ENCODE measurements around the gene MDFI.

The MDFI gene

DNA sequence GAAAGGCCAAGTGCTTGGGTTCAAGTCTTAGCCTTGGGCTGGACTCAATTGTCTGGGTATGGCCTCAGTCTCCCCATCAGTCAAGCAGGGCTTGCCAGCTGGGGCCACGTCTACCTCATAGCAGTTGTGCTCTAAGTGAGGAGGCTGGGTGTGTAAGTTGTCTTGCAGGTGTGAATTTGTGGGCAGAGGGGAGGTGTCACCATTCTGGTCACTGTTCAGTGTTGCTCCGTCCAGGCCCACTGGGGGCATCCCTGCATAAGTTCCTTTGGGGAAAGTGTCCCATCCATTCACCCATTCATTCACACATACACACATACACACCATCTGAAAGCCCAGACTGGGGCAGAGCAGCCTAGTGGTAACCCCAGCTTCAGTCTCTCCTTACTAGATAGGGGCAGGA, 60.8 kb downstream of the MDFI start:
- no peak for DNase-seq (ENCODE audit: low read depth)
- TF ChIP-seq, protein P1, sequence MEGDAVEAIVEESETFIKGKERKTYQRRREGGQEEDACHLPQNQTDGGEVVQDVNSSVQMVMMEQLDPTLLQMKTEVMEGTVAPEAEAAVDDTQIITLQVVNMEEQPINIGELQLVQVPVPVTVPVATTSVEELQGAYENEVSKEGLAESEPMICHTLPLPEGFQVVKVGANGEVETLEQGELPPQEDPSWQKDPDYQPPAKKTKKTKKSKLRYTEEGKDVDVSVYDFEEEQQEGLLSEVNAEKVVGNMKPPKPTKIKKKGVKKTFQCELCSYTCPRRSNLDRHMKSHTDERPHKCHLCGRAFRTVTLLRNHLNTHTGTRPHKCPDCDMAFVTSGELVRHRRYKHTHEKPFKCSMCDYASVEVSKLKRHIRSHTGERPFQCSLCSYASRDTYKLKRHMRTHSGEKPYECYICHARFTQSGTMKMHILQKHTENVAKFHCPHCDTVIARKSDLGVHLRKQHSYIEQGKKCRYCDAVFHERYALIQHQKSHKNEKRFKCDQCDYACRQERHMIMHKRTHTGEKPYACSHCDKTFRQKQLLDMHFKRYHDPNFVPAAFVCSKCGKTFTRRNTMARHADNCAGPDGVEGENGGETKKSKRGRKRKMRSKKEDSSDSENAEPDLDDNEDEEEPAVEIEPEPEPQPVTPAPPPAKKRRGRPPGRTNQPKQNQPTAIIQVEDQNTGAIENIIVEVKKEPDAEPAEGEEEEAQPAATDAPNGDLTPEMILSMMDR (conservative IDR thresholded peaks at IDR 0.05; ENCODE audit: low read length): no peak
- no peak overlapping the region for H3K4me3 ChIP-seq (ENCODE audit: low read length)

DNA sequence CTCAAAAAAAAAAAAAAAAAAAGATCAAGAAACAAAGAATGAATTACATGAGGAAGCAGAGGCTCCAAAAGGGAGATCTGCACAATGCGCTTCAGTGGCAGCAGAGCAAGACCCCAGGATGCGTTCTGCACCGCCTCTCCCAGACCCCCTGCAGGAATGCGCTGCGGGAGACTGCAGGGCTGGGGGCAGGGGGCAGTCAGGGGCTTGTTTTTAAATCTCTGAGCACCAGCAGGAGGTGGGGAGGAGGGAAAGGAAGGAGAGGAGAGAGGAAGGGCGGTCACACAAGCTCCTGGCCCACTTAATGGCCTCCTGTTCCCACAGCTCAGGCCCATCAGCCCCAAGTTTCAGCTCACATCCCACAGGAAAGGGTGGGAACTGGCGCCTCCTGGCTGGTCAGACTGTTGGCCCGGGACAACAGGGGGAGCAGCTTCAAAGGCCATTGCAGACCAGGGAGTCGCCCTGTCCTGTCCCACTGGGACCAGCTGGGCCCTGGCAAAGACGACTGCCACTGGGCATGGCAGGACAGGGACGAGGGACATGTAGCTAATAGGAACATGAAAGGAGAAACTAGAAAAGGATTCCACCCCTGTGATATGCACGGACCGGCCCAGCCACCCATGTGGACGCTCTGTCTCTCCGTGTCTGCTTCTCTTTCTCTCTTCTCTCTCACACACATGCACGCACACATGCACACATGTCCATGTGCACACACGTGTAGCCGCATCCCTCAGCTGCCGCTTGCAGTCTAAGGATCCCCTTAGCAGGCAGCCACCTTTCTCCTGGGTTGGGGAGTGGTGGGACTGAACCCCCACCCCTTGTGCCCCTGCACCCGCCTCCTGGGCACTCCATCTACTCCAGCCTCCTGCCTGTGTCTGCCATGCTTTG, 62.4 kb downstream of the MDFI start:
- TF ChIP-seq, protein P1 (conservative IDR thresholded peaks at IDR 0.05; ENCODE audit: low read length): no peak
- no peak for DNase-seq (ENCODE audit: low read depth)
- H3K4me3 ChIP-seq (ENCODE audit: low read length): no peak overlapping the region

DNA sequence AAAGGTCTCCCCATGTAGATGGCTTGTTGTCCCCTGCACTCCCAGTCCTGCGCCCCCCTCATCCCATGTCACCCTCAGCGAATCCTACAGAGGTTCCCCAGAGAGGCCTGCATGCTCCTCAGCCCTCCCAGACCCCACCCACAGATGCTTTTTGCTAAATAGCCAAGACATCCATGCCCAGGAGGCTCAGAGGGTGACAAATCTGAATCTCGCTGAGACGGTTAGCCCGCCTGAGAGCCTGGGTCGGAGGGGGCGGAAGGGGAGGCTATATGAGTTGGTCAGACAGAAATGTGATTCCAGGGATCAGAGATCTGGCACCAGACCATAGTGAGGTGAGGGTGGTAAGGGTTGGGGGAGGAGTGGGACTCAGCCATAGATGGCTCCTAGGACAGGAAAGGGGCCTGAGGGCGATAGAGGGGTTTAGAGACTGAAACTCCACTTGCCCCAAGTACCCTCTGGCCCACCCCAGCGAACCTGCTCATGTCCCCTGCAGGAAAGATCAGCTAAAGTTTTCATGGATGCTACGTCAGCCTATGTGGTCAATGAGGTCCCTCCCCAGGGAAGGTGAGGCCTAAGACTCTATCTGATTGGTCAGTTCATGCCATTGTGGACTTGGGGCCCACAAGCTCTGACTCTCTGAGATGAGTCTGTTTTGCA, 63.9 kb downstream of the MDFI start:
- no peak for DNase-seq (ENCODE audit: low read depth)
- TF ChIP-seq, protein P1 (conservative IDR thresholded peaks at IDR 0.05; ENCODE audit: low read length): no peak
- H3K4me3 ChIP-seq (ENCODE audit: low read length): no peak overlapping the region

DNA sequence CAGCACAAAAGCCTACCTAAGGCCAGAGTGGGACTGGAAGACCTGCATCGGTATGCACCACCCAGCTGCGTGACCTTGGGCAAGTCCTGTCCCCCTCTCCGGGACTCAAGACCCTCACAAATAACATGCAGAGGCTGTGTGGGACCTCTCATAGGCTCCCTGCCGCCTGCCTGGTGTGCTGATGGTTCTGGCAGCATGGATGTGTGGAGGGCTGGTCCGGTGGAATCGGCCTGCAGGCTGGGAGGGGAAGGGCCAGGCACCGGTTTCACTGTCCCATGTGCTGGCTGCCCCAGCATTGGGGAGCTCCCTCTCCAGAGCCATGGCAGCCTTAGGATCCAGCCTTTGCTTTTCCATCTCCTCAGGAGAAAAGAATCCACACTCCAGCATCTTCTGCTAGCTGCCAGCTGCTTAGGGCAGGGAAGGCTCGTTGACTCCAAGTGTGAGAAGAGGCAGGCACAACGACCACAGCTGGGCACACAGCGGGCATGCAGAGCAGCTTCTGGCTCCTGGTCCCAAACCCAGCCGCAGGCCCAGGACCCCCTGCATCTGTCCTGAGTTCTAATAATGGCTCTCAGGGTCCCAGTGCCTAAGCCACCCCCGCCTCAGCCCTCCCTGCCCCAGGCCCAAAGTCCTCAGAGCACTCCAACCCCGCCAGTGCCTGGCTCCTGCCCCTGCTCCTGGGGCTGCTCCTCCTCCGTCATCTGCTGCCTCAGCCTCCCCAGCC, 64.7 kb downstream of the MDFI start:
- DNase-seq (ENCODE audit: low read depth): no peak

More for the DNA sequence above, 64.7 kb downstream of the MDFI start:
- no peak overlapping the region for H3K4me3 ChIP-seq (ENCODE audit: low read length)
- TF ChIP-seq, protein P1 (conservative IDR thresholded peaks at IDR 0.05; ENCODE audit: low read length): no peak

Data from AG10803 (cell line).